IPS-18a (cell line): Measurements from ENCODE around the gene APPBP2.
"Not testable (repeated sequence)": the region's sequence is repeated elsewhere in the genome, so short reads cannot be mapped to it uniquely, and the experiment has no call there.

ENCODE experiments used
- H3K27ac ChIP-seq: one replicate; pipeline ENCODE4 v1.5.1; 2013; ENCODE audit warnings: low read length
- H3K27me3 ChIP-seq: one replicate; pipeline ENCODE4 v1.6.1; 2013; ENCODE audit warnings: mild to moderate bottlenecking, low read length; ENCODE audit not compliant: control insufficient read depth, insufficient read depth
- H3K36me3 ChIP-seq: one replicate; pipeline ENCODE4 v1.6.1; 2013; ENCODE audit warnings: low read depth, low read length; ENCODE audit not compliant: control insufficient read depth
- H3K4me1 ChIP-seq: one replicate; pipeline ENCODE4 v1.6.1; 2013; ENCODE audit warnings: low read depth, low read length; ENCODE audit not compliant: control insufficient read depth
- H3K4me3 ChIP-seq: one replicate; pipeline ENCODE4 v1.5.1; 2013; ENCODE audit warnings: low read length
- H3K9ac ChIP-seq: one replicate; pipeline ENCODE4 v1.6.1; 2013; ENCODE audit warnings: mild to moderate bottlenecking, low read length, moderate library complexity
- H3K9me3 ChIP-seq: one replicate; pipeline ENCODE4 v1.6.1; 2013; ENCODE audit warnings: low read depth, low read length; ENCODE audit not compliant: control insufficient read depth

The APPBP2 gene

GRCh38 chr17:60552255-60552654 is 26.2 kb upstream of the APPBP2 start:
- not testable (repeated sequence) for H3K27ac ChIP-seq, H3K36me3 ChIP-seq, H3K4me3 ChIP-seq, H3K27me3 ChIP-seq, H3K9me3 ChIP-seq, H3K4me1 ChIP-seq, H3K9ac ChIP-seq

GRCh38 chr17:60548990-60549389 is 22.9 kb upstream of the APPBP2 start:
- Histone ChIP-seq H3K9ac (no peak overlapping the region), H3K36me3 (no peaks in the 10 kb centered on the region), H3K27me3 (no peaks in the 10 kb centered on the region), H3K27ac (no peak overlapping the region), H3K4me1 (no peaks in the 10 kb centered on the region), H3K4me3 (no peak overlapping the region), H3K9me3 (no peaks in the 10 kb centered on the region)

- H3K36me3 ChIP-seq: no peaks in the 10 kb centered on the region
- no peak overlapping the region for H3K27ac ChIP-seq
- no peaks in the 10 kb centered on the region for H3K9me3 ChIP-seq
- H3K27me3 ChIP-seq: no peaks in the 10 kb centered on the region
- no peaks in the 10 kb centered on the region for H3K4me1 ChIP-seq
- H3K4me3 ChIP-seq: no peak overlapping the region
- H3K9ac ChIP-seq: no peak overlapping the region
Observed at GRCh38 chr17:60545465-60546191, 19.6 kb upstream of the APPBP2 start.

DNA sequence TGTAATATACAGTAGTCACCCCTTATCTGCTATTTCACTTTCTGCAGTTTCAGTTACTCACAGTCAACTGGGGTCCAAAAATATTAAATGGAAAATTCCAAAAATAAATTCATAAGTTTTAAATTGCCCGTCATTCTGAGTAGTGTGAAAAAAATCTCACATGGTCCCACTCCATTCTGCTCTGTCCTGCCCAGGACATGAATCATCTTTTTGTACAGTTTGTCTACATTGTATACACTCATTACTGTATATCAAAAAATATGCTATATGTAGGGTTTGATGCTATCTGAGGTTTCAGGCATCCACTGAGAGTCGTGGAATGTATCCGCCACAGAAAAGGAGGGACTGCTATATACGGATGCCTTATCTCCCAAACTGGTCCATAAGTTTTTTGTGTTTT is 16.0 kb upstream of the APPBP2 start:
- Histone ChIP-seq H3K4me1 (no peaks in the 10 kb centered on the region), H3K9ac (no peak overlapping the region), H3K27me3 (no peaks in the 10 kb centered on the region), H3K27ac (no peak overlapping the region), H3K36me3 (no peaks in the 10 kb centered on the region), H3K9me3 (no peaks in the 10 kb centered on the region), H3K4me3 (no peak overlapping the region)

DNA sequence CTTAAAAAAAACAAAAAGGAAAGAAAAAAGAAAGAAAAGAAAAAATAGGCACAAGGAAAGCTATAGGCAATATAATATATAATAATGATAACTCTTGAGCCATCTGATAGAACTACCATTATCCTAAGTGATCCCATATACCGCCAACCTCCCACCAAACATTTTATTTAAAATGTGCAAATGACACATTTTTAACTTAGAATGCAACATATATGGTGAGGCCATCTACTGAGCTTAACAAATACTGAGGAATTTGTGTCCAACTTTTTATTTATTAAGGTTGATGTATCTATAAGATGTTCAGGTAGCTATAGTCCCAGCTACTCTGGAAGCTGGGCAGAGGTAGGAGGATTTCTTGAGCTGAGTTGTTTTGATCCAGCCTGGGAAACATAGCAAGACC is 14.4 kb upstream of the APPBP2 start:
- Histone ChIP-seq H3K27me3 (no peaks in the 10 kb centered on the region), H3K9me3 (no peaks in the 10 kb centered on the region), H3K4me1 (no peaks in the 10 kb centered on the region), H3K36me3 (no peaks in the 10 kb centered on the region), H3K9ac (no peak overlapping the region), H3K27ac (no peak overlapping the region), H3K4me3 (no peak overlapping the region)

DNA sequence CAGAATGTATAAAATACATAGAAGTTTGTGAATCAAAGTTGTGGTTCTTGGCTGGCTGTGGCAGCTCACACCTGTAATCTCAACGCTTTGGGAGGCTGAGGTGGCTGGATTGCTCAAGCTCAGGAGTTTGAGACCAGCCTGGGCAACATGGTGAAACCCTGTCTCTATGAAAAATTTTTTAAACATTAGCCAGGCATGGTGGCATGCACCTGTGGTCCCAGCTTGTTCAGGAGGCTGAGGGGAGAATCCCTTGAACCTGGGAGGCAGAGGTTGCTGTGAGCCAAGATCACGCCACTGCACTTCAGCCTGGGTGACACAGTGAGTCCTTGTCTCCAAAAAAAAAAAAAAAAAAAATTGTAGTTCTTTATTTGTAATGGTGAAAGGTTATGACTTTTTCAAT is 13.8 kb upstream of the APPBP2 start:
- no peaks in the 10 kb centered on the region for H3K9me3 ChIP-seq
- H3K9ac ChIP-seq: no peak overlapping the region
- H3K27me3 ChIP-seq: no peaks in the 10 kb centered on the region
- no peak overlapping the region for H3K27ac ChIP-seq
- H3K36me3 ChIP-seq: no peaks in the 10 kb centered on the region
- H3K4me1 ChIP-seq: no peaks in the 10 kb centered on the region
- no peak overlapping the region for H3K4me3 ChIP-seq

GRCh38 chr17:60538726-60539125 is 12.7 kb upstream of the APPBP2 start:
- Histone ChIP-seq H3K36me3 (no peaks in the 10 kb centered on the region), H3K4me1 (no peaks in the 10 kb centered on the region), H3K27me3 (no peaks in the 10 kb centered on the region), H3K27ac (no peak overlapping the region), H3K4me3 (no peak overlapping the region), H3K9ac (no peak overlapping the region), H3K9me3 (no peaks in the 10 kb centered on the region)

GRCh38 chr17:60535382-60536279 is 9.6 kb upstream of the APPBP2 start:
- Histone ChIP-seq H3K27ac (no peak overlapping the region), H3K36me3 (no peaks in the 10 kb centered on the region), H3K27me3 (no peaks in the 10 kb centered on the region), H3K4me3 (no peak overlapping the region), H3K4me1 (no peaks in the 10 kb centered on the region), H3K9me3 (no peaks in the 10 kb centered on the region), H3K9ac (no peak overlapping the region)

DNA sequence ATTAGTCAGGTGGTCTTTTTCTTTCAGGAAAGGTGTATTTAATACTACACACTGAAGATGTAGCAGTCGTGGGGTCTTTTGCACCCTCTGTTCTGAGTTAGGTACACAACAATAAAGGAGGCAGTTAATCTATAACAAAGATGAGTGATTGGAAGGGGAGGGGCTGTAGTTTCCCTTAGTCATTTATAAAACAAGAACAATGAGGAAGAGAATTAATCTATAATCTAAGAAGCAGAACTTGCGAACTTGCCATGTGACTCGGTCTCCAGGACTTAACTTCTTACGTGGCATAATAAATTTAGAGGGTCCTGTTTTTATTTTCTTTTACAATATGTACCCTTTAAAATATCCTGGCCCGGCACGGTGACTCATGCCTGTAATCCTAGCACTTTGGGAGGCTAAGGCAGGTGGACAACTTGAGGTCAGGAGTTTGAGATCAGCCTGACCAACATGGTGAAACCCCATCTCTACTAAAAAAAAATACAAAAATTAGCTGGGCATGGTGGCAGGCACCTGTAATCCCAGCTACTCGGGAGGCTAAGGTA is 8.6 kb upstream of the APPBP2 start:
- H3K9me3 ChIP-seq: no peaks in the 10 kb centered on the region
- no peaks in the 10 kb centered on the region for H3K36me3 ChIP-seq
- H3K27me3 ChIP-seq: no peaks in the 10 kb centered on the region
- H3K4me1 ChIP-seq: no peaks in the 10 kb centered on the region
- no peak overlapping the region for H3K4me3 ChIP-seq
- H3K27ac ChIP-seq: no peak overlapping the region
- no peak overlapping the region for H3K9ac ChIP-seq

- H3K4me3 ChIP-seq: no peak overlapping the region
- H3K9ac ChIP-seq: no peak overlapping the region
- no peak overlapping the region for H3K27ac ChIP-seq
- no peaks in the 10 kb centered on the region for H3K36me3 ChIP-seq
- no peaks in the 10 kb centered on the region for H3K9me3 ChIP-seq
- no peaks in the 10 kb centered on the region for H3K27me3 ChIP-seq
- no peaks in the 10 kb centered on the region for H3K4me1 ChIP-seq
Observed at GRCh38 chr17:60534010-60534555, 8.0 kb upstream of the APPBP2 start.

DNA sequence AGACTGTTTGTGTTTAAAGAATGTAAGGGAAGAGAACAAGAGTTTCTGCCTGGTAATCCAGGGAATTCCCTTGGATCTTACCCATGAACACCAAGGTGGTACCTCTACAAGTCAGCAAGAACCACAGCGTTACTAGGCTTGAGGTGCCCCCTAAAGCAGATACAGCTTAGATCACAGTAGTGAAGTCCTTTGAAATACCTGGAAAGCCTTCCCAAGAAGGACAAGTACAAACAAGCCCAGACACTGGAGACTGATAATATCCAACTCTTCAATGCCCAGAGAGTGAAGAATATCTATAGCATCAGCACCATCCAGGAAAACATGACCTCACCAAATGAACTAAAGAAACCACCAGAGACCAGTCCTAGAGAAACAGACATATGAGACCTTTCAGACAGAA is 3.8 kb upstream of the APPBP2 start:
- Histone ChIP-seq H3K9me3 (no peaks in the 10 kb centered on the region), H3K4me3 (no peak overlapping the region), H3K27me3 (no peaks in the 10 kb centered on the region), H3K36me3 (no peaks in the 10 kb centered on the region), H3K9ac (no peak overlapping the region), H3K27ac (no peak overlapping the region), H3K4me1 (no peaks in the 10 kb centered on the region)
